Heart left ventricle (tissue), 16 donors: ENCODE data around the gene CEP112. TPM values are rescaled to one million over a fixed set of nuclear protein-coding genes. Genes with fewer than 3 reads are reported as not detected.

ENCODE experiments used
- ATAC-seq, 4 donors: fragments of 200-7000 bp; cut with Tn5 transposase; one replicate each; pipeline ENCODE4 v1.9.1; 2020 to 2022; ENCODE audit warnings: moderate library complexity in 4 of 4, mild to moderate bottlenecking in 3 of 4, moderate number of reproducible peaks in 1 of 4
- DNase-seq, 5 donors: peaks; one replicate each; pipeline ENCODE4 v3.0.0-alpha.2; 2020
- H3K27ac ChIP-seq, 12 donors: fragments of 200-600 bp; sonication (generic) in 4 of 12; one replicate each; pipeline versions ENCODE4 v1.5.0 to v1.8.0; 2016 to 2022; ENCODE audit warnings: mild to moderate bottlenecking in 2 of 12
- H3K27me3 ChIP-seq, 9 donors: fragments of 200-600 bp; sonication (generic) in 2 of 9; one replicate each; pipeline versions ENCODE4 v1.5.1 to v1.8.0; 2016 to 2022; ENCODE audit warnings: mild to moderate bottlenecking in 3 of 9
- H3K36me3 ChIP-seq, 9 donors: fragments of 200-600 bp; sonication (generic) in 2 of 9; one replicate each; pipeline versions ENCODE4 v1.5.0 to v1.8.0; 2018 to 2022; ENCODE audit warnings: mild to moderate bottlenecking in 2 of 9
- H3K4me1 ChIP-seq, 12 donors: fragments of 200-600 bp; sonication (generic) in 4 of 12; one replicate each; pipeline versions ENCODE4 v1.5.0 to v1.8.0; 2016 to 2022; ENCODE audit warnings: mild to moderate bottlenecking in 3 of 12
- H3K4me3 ChIP-seq, 12 donors: fragments of 200-600 bp; sonication (generic) in 4 of 12; one replicate each; pipeline versions ENCODE4 v1.5.0 to v1.8.0; 2017 to 2022; ENCODE audit warnings: mild to moderate bottlenecking in 9 of 12, moderate library complexity in 4 of 12
- H3K9me3 ChIP-seq, 12 donors: fragments of 200-600 bp; sonication (generic) in 4 of 12; one replicate each; pipeline versions ENCODE4 v1.5.0 to v1.8.0; 2016 to 2022; ENCODE audit warnings: mild to moderate bottlenecking in 1 of 12
- CTCF ChIP-seq, 12 donors: fragments of 200-600 bp; sonication (generic) in 4 of 12; IDR thresholded peaks; one replicate each; pipeline versions ENCODE4 v1.5.0 to v1.8.0; 2018 to 2022; ENCODE audit warnings: antibody characterized with exemption in 12 of 12, mild to moderate bottlenecking in 5 of 12
- POLR2A ChIP-seq, 2 donors: fragments of 450-650 bp; IDR thresholded peaks; one replicate each; pipeline ENCODE4 v1.6.1; 2017; ENCODE audit warnings: antibody characterized with exemption in 2 of 2, mild to moderate bottlenecking in 2 of 2, moderate library complexity in 2 of 2
- WGBS, 4 donors: extraction: QIAGEN DNeasy Blood & Tissue Kit in 2 of 4; methylation state at CpG; one replicate each; pipeline versions ENCODE4 v1.1.5 to v1.1.7; 2013 to 2018; 5-methylcytosine and 5-hydroxymethylcytosine counted together
- intact Hi-C, 10 donors: fragments of 100-400 bp; cut with DNase I; formaldehyde crosslinking; loops; one replicate each; pipeline versions ENCODE4 v1.11.1 to v1.14.2; 2022
- polyA plus RNA-seq, 2 donors: library from polyadenylated mRNA; stranded (reverse); fragments of 200-250 nt; gene quantifications; one replicate each; pipeline ENCODE4 v1.2.3, GENCODE V29; 2013
- total RNA-seq, 9 donors: library from RNA; depleted of rRNA in 2 of 9; stranded (reverse); fragments of >200 nt in 2 of 9; fragmentation: NEBNext Ultra II Directional in 3 of 9; extraction: Animal tissue kit (Norgen Biotek cat#: 25700) in 3 of 9; gene quantifications; one replicate each; pipeline versions ENCODE4 v1.1.0 to v1.2.4, GENCODE V29; 2016 to 2023
- donor health status: ischemic (EF 13 %, LVEDD 7.1; RV severe dilation, severe dysfunction).
- donor health status: healthy with polysubstance abuse.
- donor health status: DM: no; HTN: yes; CAD: no.
- donor health status: DM: no; HTN: no; CAD: no.
- donor health status: ischemic (EF 25% LVEDD 6.9; RV normal size, moderate dysfunction).
- donor health status: ischemic (EF 25% LVEDD 5.7; RV mildly dilated, moderate dysfunction).
- donor health status: healthy.
- donor health status: DM: yes; HTN: yes; CAD: no.
- donor health status: ischemic (EF 35%, LVEDD 5.7; RV mildly dilated, moderate dysfunction).
- donor health status: nonischemic (EF 11% LVEDD 7.7; RV severe dilation, severe dysfunction).
- donor health status: DM: yes; HTN: yes; CAD: no.
- donor health status: PGD.
- donor health status: ischemic (EF 29% LVEDD 5.4; RV normal size, mild dysfunction).
- donor health status: nonischemic (EF 23%, LVEDD 6.1; RV moderate dilation, normal function).

The CEP112 gene
- total and polyA plus RNA-seq, 11 donors: 5.5 to 28.3 (median 14.3) TPM

GRCh38 chr17:66002063-66002585 is 189.8 kb downstream of the CEP112 start:
- intact Hi-C loops: no loop called here
- H3K36me3 ChIP-seq: no peaks in the 10 kb centered on the region
- DNase-seq: no peak
- no peak overlapping the region for H3K4me3 ChIP-seq
- no peak for ATAC-seq
- no peaks in the 10 kb centered on the region for H3K9me3 ChIP-seq
- no peak overlapping the region for H3K27ac ChIP-seq
- H3K4me1 ChIP-seq: peaks cover 0 to 19% (median 8%) of the 10 kb centered on the region in 12 donors
- TF ChIP-seq CTCF (IDR thresholded peaks at IDR 0.05) (no peak), POLR2A (IDR thresholded peaks at IDR 0.05) (no peak)
- no peaks in the 10 kb centered on the region for H3K27me3 ChIP-seq
- 91 to 98% (median 96%) methylated on average over 1 of the region's 1 CpG for WGBS, 4 donors

- H3K9me3 ChIP-seq: no peaks in the 10 kb centered on the region
- intact Hi-C loops: no loop called here
- no peak overlapping the region for H3K4me3 ChIP-seq
- H3K4me1 ChIP-seq: peaks cover 0 to 19% (median 8%) of the 10 kb centered on the region in 12 donors
- 70 to 93% (median 79%) methylated on average over 4 of the region's 4 CpGs for WGBS, 4 donors
- no peak for DNase-seq
- H3K27me3 ChIP-seq: no peaks in the 10 kb centered on the region
- no peak for ATAC-seq
- H3K36me3 ChIP-seq: no peaks in the 10 kb centered on the region
- TF ChIP-seq POLR2A (IDR thresholded peaks at IDR 0.05): no peak
- no peak for TF ChIP-seq CTCF (IDR thresholded peaks at IDR 0.05)
- H3K27ac ChIP-seq: no peak overlapping the region
Measured at GRCh38 chr17:66000216-66000615, 191.7 kb downstream of the CEP112 start.

GRCh38 chr17:65998675-65999074 is 193.3 kb downstream of the CEP112 start:
- no peak for ATAC-seq

GRCh38 chr17:65994679-65995078 is 197.3 kb downstream of the CEP112 start:
- WGBS, 4 donors: 96 to 98% (median 97%) methylated on average over 4 of the region's 4 CpGs
- Histone ChIP-seq H3K4me3 (no peak overlapping the region), H3K36me3 (no peaks in the 10 kb centered on the region), H3K4me1 (no peaks in the 10 kb centered on the region), H3K27ac (no peak overlapping the region), H3K27me3 (no peaks in the 10 kb centered on the region), H3K9me3 (peaks cover 0 to 10% (median 0%) of the 10 kb centered on the region in 12 donors)
- no peak for TF ChIP-seq CTCF (IDR thresholded peaks at IDR 0.05)
- TF ChIP-seq POLR2A (IDR thresholded peaks at IDR 0.05): no peak
- DNase-seq (no peak), ATAC-seq (no peak)
- intact Hi-C loops: no loop called here

More at GRCh38 chr17:65998675-65999074, 193.3 kb downstream of the CEP112 start:
- H3K4me3 ChIP-seq: no peak overlapping the region
- H3K36me3 ChIP-seq: no peaks in the 10 kb centered on the region
- DNase-seq: no peak
- no peaks in the 10 kb centered on the region for H3K27me3 ChIP-seq
- peaks cover 0 to 19% (median 8%) of the 10 kb centered on the region in 12 donors for H3K4me1 ChIP-seq
- whole genome bisulfite sequencing, 4 donors: 63 to 97% (median 71%) methylated on average over 3 of the region's 3 CpGs
- intact Hi-C loops: no loop called here
- H3K27ac ChIP-seq: no peak overlapping the region
- TF ChIP-seq POLR2A (IDR thresholded peaks at IDR 0.05) (no peak), CTCF (IDR thresholded peaks at IDR 0.05) (no peak)
- no peaks in the 10 kb centered on the region for H3K9me3 ChIP-seq
